Fibroblast of skin of abdomen (primary cell): Measurements from ENCODE around the gene NRSN1. TPM values are rescaled to one million over a fixed set of nuclear protein-coding genes. Genes with fewer than 3 reads are reported as not detected.

Source experiments
- DNase-seq: peaks from one replicate; pipeline ENCODE4 v3.0.0-alpha.2; 2013
- polyA plus RNA-seq, 2 experiments: library from polyadenylated mRNA; unstranded; fragments of 120-200 nt; gene quantifications; one replicate each; pipeline ENCODE4 v1.2.1, GENCODE V29; 2013; ENCODE audit not compliant: insufficient read length in 2 of 2

Gene NRSN1
- not detected for polyA plus RNA-seq (2013, experiment 1 of 2; ENCODE audit: insufficient read length)
- polyA plus RNA-seq (2013, experiment 2 of 2; ENCODE audit: insufficient read length), result not detected

GRCh38 chr6:24125980-24126379 lies at the start of gene NRSN1:
TSS of gene NRSN1 (plus strand) at chr6:24126215. CDS start at chr6:24134328, 8,113 bp downstream.
- DNase-seq, result no peak

GRCh38 chr6:24078200-24078599 lies 47.8 kb upstream of the NRSN1 start:
- DNase-seq, result no peak

- DNase-seq, result no peak
These were observed 46.9 kb upstream of the NRSN1 start for GRCh38 chr6:24079076-24079475.

- DNase-seq, result no peak
These were observed 45.3 kb upstream of the NRSN1 start for GRCh38 chr6:24080711-24081110.

GRCh38 chr6:24089736-24090135 lies 36.3 kb upstream of the NRSN1 start:
- no peak for DNase-seq

GRCh38 chr6:24092407-24092806 lies 33.6 kb upstream of the NRSN1 start:
- DNase-seq, result no peak

- DNase-seq, result no peak
These were observed 32.6 kb upstream of the NRSN1 start for GRCh38 chr6:24093381-24093780.

GRCh38 chr6:24099181-24099580 lies 26.8 kb upstream of the NRSN1 start:
- no peak for DNase-seq

- DNase-seq, result no peak
These were observed 25.8 kb upstream of the NRSN1 start for GRCh38 chr6:24100024-24100769.

- no peak for DNase-seq
These were observed 25.3 kb upstream of the NRSN1 start for GRCh38 chr6:24100770-24101155.

GRCh38 chr6:24105191-24105590 lies 20.8 kb upstream of the NRSN1 start:
- DNase-seq, result no peak

- no peak for DNase-seq
These were observed 19.7 kb upstream of the NRSN1 start for GRCh38 chr6:24106291-24106690.

GRCh38 chr6:24107294-24107693 lies 18.7 kb upstream of the NRSN1 start:
- no peak for DNase-seq

GRCh38 chr6:24108056-24108455 lies 18.0 kb upstream of the NRSN1 start:
- DNase-seq, result no peak

- DNase-seq, result no peak
These were observed 15.6 kb upstream of the NRSN1 start for GRCh38 chr6:24110417-24110816.

- DNase-seq, result no peak
These were observed 12.1 kb upstream of the NRSN1 start for GRCh38 chr6:24113891-24114290.

GRCh38 chr6:24117021-24117420 lies 9.0 kb upstream of the NRSN1 start:
- no peak for DNase-seq

GRCh38 chr6:24122139-24122538 lies 3.9 kb upstream of the NRSN1 start:
- no peak for DNase-seq

GRCh38 chr6:24126586-24127192 lies 674 bp downstream of the NRSN1 start:
- DNase-seq, result peak; percentile 46

GRCh38 chr6:24127316-24127715 lies 1.3 kb downstream of the NRSN1 start:
- no peak for DNase-seq

- DNase-seq, result no peak
These were observed 5.7 kb downstream of the NRSN1 start for GRCh38 chr6:24131751-24132150.

GRCh38 chr6:24139080-24139479 lies 13.1 kb downstream of the NRSN1 start:
- DNase-seq, result no peak

GRCh38 chr6:24139639-24140038 lies 13.6 kb downstream of the NRSN1 start:
- DNase-seq, result no peak

GRCh38 chr6:24140591-24140990 lies 14.6 kb downstream of the NRSN1 start:
- DNase-seq, result no peak
